K562 (cell line): ENCODE results near the gene ACACB. TPM values are rescaled to one million over a fixed set of nuclear protein-coding genes. Genes with fewer than 3 reads are reported as not detected.
A peak's percentile ranks its signal among the peaks of the same experiment; 100 is the strongest.

Experiments used
- CREB5 ChIP-seq: fragments of 250-450 bp; sonication (Bioruptor Pico); IDR thresholded peaks from 2 replicates; pipeline ENCODE4 v1.5.0; 2020; ENCODE audit warnings: mild to moderate bottlenecking
- CTCF ChIP-seq, 3 experiments: IDR thresholded peaks in 2 of 3; conservative IDR thresholded peaks in 1 of 3; 2 replicates each; pipeline ENCODE4 v1.5.1; 2011 to 2012; ENCODE audit warnings: low read length in 3 of 3, mild to moderate bottlenecking in 3 of 3, control low read depth in 2 of 3, improper control_type of control experiment in 1 of 3, inconsistent platforms in 1 of 3, low read depth in 1 of 3, mixed read lengths in 1 of 3, moderate library complexity in 1 of 3; ENCODE audit not compliant: insufficient read depth in 2 of 3
- E2F5 ChIP-seq: sonication (generic); formaldehyde crosslinking; IDR thresholded peaks from 2 replicates; pipeline ENCODE4 v1.8.0; 2022; ENCODE audit warnings: mild to moderate bottlenecking, missing genetic modification reagents
- JUN ChIP-seq, 2 experiments: sonication (generic) in 1 of 2; formaldehyde crosslinking in 1 of 2; IDR thresholded peaks; 2 replicates each; pipeline versions ENCODE4 v1.6.1 to v1.8.0; 2012 to 2022; ENCODE audit warnings: borderline replicate concordance in 2 of 2, mild to moderate bottlenecking in 2 of 2, improper control_type of control experiment in 1 of 2, low read depth in 1 of 2, low read length in 1 of 2, missing genetic modification reagents in 1 of 2
- MED1 ChIP-seq: sonication (generic); formaldehyde crosslinking; IDR thresholded peaks from 2 replicates; pipeline ENCODE4 v1.8.1; 2023; ENCODE audit warnings: missing genetic modification reagents, borderline replicate concordance
- MGA ChIP-seq: fragments of 450-650 bp; IDR thresholded peaks from 2 replicates; pipeline ENCODE4 v1.6.1; 2016; ENCODE audit warnings: mild to moderate bottlenecking, moderate library complexity
- polyA plus RNA-seq, 8 experiments: library from polyadenylated mRNA; depleted of rRNA in 4 of 8; stranded (reverse) in 5 of 8; unstranded in 3 of 8; fragments of >200 nt; fragmentation: Nextera tagmentation in 2 of 8; fragmentation: Illumina TruSeq in 1 of 8; extraction: Ambion mirVana in 2 of 8; extraction: Trizol in 1 of 8; gene quantifications; 2 replicates each; pipeline versions ENCODE4 v1.2.1 to v1.2.3, GENCODE V29; 2011 to 2014; ENCODE audit warnings: inconsistent platforms in 1 of 8, missing spikeins in 1 of 8
- total RNA-seq, 7 experiments: library from RNA; depleted of rRNA in 6 of 7; stranded (reverse); fragments of >200 nt in 6 of 7; fragmentation: Illumina TruSeq in 2 of 7; extraction: Trizol in 2 of 7; gene quantifications; 2 replicates each; pipeline versions ENCODE4 v1.2.1 to v1.2.3, GENCODE V29; 2011 to 2021; ENCODE audit warnings: low replicate concordance in 1 of 7

ACACB gene
- total and polyA plus RNA-seq, 9 of the 15 experiments (the other 6 are each of a cell fraction or from before 2014, with no cell fraction given) = 0.10 to 2.5 (median 0.83) TPM

- TF ChIP-seq MGA = peak; percentile 99
- TF ChIP-seq E2F5 (CRISPR knock-in tag) = peak; percentile 67; the same call in 1 of the 2 replicates
- peak; percentile 75; the same call in 1 of the 2 replicates for TF ChIP-seq JUN (IDR thresholded peaks at IDR 0.05; ENCODE audit: borderline replicate concordance, low read depth, low read length)
- TF ChIP-seq JUN (CRISPR knock-in tag; IDR thresholded peaks at IDR 0.05; ENCODE audit: borderline replicate concordance) = 0 out of 2 replicates have a peak, but pooled peaks have one; percentile 37
- TF ChIP-seq CREB5 = no peak
- peak; percentile 95 to 98 (median 98) for TF ChIP-seq CTCF (IDR thresholded peaks at IDR 0.05 in 2 of 3, conservative IDR thresholded peaks at IDR 0.05 in 1 of 3; ENCODE audit: insufficient read depth in 2 of 3, low read depth in 1 of 3, low read length in 3 of 3)
- TF ChIP-seq MED1 (CRISPR knock-in tag) = no peak
These were observed 23.1 kb upstream of the ACACB start, which contains the start of gene ALKBH2 (continued) for GRCh38 chr12:109093022-109093918.
